NCI-H82 treated with DMSO at 0.1 percent for 48 hours (cell line): ENCODE data around the gene MUC2.
A peak's percentile ranks its signal among the peaks of the same experiment; 100 is the strongest.

ENCODE experiments used
- DNase-seq: peaks from one replicate; lab custom pipeline; 2025; ENCODE audit not compliant: unreplicated experiment; lab: John Stamatoyannopoulos, UW

The MUC2 gene

GRCh38 chr11:1050581-1051355, 23.9 kb upstream of the MUC2 start:
- peak; percentile 1 for DNase-seq

GRCh38 chr11:1051356-1052132, 23.1 kb upstream of the MUC2 start:
- DNase-seq = no peak

- DNase-seq = no peak
Measured at GRCh38 chr11:1052133-1053011, 22.3 kb upstream of the MUC2 start.

GRCh38 chr11:1053121-1053901, 21.4 kb upstream of the MUC2 start:
- DNase-seq = no peak

GRCh38 chr11:1054143-1055108, 20.2 kb upstream of the MUC2 start:
- DNase-seq = no peak

- DNase-seq = no peak
Measured at GRCh38 chr11:1055109-1055703, 19.5 kb upstream of the MUC2 start.

GRCh38 chr11:1055990-1056771, 18.5 kb upstream of the MUC2 start:
- DNase-seq = no peak

- DNase-seq = no peak
Measured at GRCh38 chr11:1057806-1058205, 16.9 kb upstream of the MUC2 start.

- DNase-seq = no peak
Measured at GRCh38 chr11:1059759-1060158, 14.9 kb upstream of the MUC2 start.

GRCh38 chr11:1060410-1060809, 14.3 kb upstream of the MUC2 start:
- DNase-seq = no peak

- DNase-seq = no peak
Measured at GRCh38 chr11:1060852-1061616, 13.6 kb upstream of the MUC2 start.

GRCh38 chr11:1062075-1062820, 12.4 kb upstream of the MUC2 start:
- no peak for DNase-seq

GRCh38 chr11:1064167-1064566, 10.5 kb upstream of the MUC2 start:
- DNase-seq = no peak

- no peak for DNase-seq
Measured at GRCh38 chr11:1067812-1068496, 6.7 kb upstream of the MUC2 start.

- DNase-seq = no peak
Measured at GRCh38 chr11:1069740-1070139, 4.9 kb upstream of the MUC2 start.
